Keratinocyte (primary cell): ENCODE measurements around the gene DZIP1L. TPM values are rescaled to one million over a fixed set of nuclear protein-coding genes. Genes with fewer than 3 reads are reported as not detected.

Experiments used
- DNase-seq: peaks from one replicate; pipeline ENCODE4 v3.0.0-alpha.2; 2011; ENCODE audit warnings: low read depth, missing footprints, low spot score
- FAIRE-seq: peaks from 2 replicates; lab custom pipeline; 2011; peaks lifted over from hg19 to GRCh38; lab: Jason Lieb, UNC
- H2AFZ ChIP-seq: 2 replicates; pipeline ENCODE4 v1.6.0; 2012; ENCODE audit warnings: low read length, control low read depth, inconsistent platforms; ENCODE audit not compliant: control insufficient read depth
- H3K27ac ChIP-seq: 2 replicates; pipeline ENCODE4 v1.5.1; 2011; ENCODE audit warnings: low read length; ENCODE audit not compliant: control insufficient read depth, insufficient read depth
- H3K27me3 ChIP-seq: 3 replicates; pipeline ENCODE4 v1.6.0; 2011; ENCODE audit warnings: low read length; ENCODE audit not compliant: control insufficient read depth, insufficient read depth; ENCODE audit errors: extremely low read depth
- H3K36me3 ChIP-seq, 2 experiments: 2 replicates in 1 of 2; 3 replicates in 1 of 2; pipeline ENCODE4 v1.5.1; 2011; ENCODE audit warnings: low read length in 2 of 2, mild to moderate bottlenecking in 1 of 2; ENCODE audit not compliant: control insufficient read depth in 2 of 2, insufficient read depth in 2 of 2; ENCODE audit errors: extremely low read depth in 1 of 2
- H3K4me1 ChIP-seq: 3 replicates; pipeline ENCODE4 v1.5.1; 2011; ENCODE audit warnings: low read length; ENCODE audit not compliant: control insufficient read depth, insufficient read depth; ENCODE audit errors: extremely low read depth
- H3K4me2 ChIP-seq: 3 replicates; pipeline ENCODE4 v1.6.0; 2011; ENCODE audit warnings: low read depth, low read length; ENCODE audit not compliant: control insufficient read depth, insufficient read depth; ENCODE audit errors: extremely low read depth
- H3K4me3 ChIP-seq, 3 experiments: fragments of 200-600 bp in 1 of 3; sonication (generic) in 1 of 3; 2 replicates in 2 of 3; 3 replicates in 1 of 3; pipeline ENCODE4 v1.5.1; 2011 to 2016; ENCODE audit warnings: low read length in 3 of 3, mild to moderate bottlenecking in 3 of 3, control low read depth in 2 of 3, inconsistent platforms in 1 of 3, low read depth in 1 of 3, mixed read lengths in 1 of 3, mixed run types in 1 of 3, moderate library complexity in 1 of 3; ENCODE audit not compliant: control insufficient read depth in 2 of 3, insufficient read depth in 2 of 3; ENCODE audit errors: extremely low read depth in 1 of 3
- H3K79me2 ChIP-seq: 2 replicates; pipeline ENCODE4 v1.6.0; 2012; ENCODE audit warnings: low read length; ENCODE audit not compliant: control insufficient read depth, insufficient read depth
- H3K9ac ChIP-seq: 3 replicates; pipeline ENCODE4 v1.6.0; 2011; ENCODE audit warnings: low read length; ENCODE audit not compliant: control insufficient read depth, insufficient read depth; ENCODE audit errors: extremely low read depth
- H3K9me1 ChIP-seq: 3 replicates; pipeline ENCODE4 v1.6.0; 2011; ENCODE audit warnings: low read length; ENCODE audit not compliant: control insufficient read depth, insufficient read depth; ENCODE audit errors: extremely low read depth
- H3K9me3 ChIP-seq: 2 replicates; pipeline ENCODE4 v1.5.1; 2012; ENCODE audit warnings: low read depth, low read length; ENCODE audit not compliant: control insufficient read depth
- H4K20me1 ChIP-seq: 3 replicates; pipeline ENCODE4 v1.6.0; 2011; ENCODE audit warnings: low read length; ENCODE audit not compliant: control insufficient read depth, insufficient read depth; ENCODE audit errors: extremely low read depth
- CTCF ChIP-seq, 3 experiments: IDR thresholded peaks in 1 of 3; conservative IDR thresholded peaks in 1 of 3; optimal IDR thresholded peaks in 1 of 3; 2 replicates in 2 of 3; 3 replicates in 1 of 3; pipeline versions ENCODE3 to v1.5.1; 2011; ENCODE audit warnings: low read length in 3 of 3, mild to moderate bottlenecking in 3 of 3, moderate library complexity in 2 of 3, control low read depth in 1 of 3, inconsistent platforms in 1 of 3; ENCODE audit not compliant: insufficient read depth in 2 of 3; ENCODE audit errors: extremely low read depth in 1 of 3
- EZH2 ChIP-seq: IDR thresholded peaks from one replicate; pipeline ENCODE4 v1.6.1; 2012; ENCODE audit warnings: inconsistent platforms, mild to moderate bottlenecking, low read length, moderate library complexity
- dilution Hi-C: fragments of 300-500 bp; cut with MboI; formaldehyde crosslinking; loops from one replicate; pipeline ENCODE4 v1.7.0; 2020; ENCODE audit warnings: low sequenced_read_pairs; ENCODE audit not compliant: extremely low pct_ligation_motif_present
- polyA plus RNA-seq, 5 experiments: library from polyadenylated mRNA; depleted of rRNA in 3 of 5; stranded (reverse) in 3 of 5; stranded (forward) in 1 of 5; unstranded in 1 of 5; fragments of >200 nt; gene quantifications; 1 replicate in 1 of 5; 2 replicates in 3 of 5; 3 replicates in 1 of 5; pipeline versions ENCODE4 v1.2.1 to v1.2.3, GENCODE V29; 2011 to 2012; ENCODE audit warnings: missing spikeins in 2 of 5, low read depth in 1 of 5, low replicate concordance in 1 of 5

The DZIP1L gene
- polyA plus RNA-seq, 1 donor (not counting 4 experiments of a cell fraction or from before 2014, with no cell fraction given): 1.7 TPM

- Histone ChIP-seq H3K9me3 (no peaks in the 10 kb centered on the region), H3K4me1 (peaks cover under 1% of the 10 kb centered on the region), H3K27me3 (no peaks in the 10 kb centered on the region), H3K4me2 (no peak overlapping the region), H3K79me2 (no peaks in the 10 kb centered on the region), H2AFZ (no peak overlapping the region), H4K20me1 (no peaks in the 10 kb centered on the region), H3K9ac (no peak overlapping the region), H3K36me3 (no peaks in the 10 kb centered on the region), H3K4me3 (no peak overlapping the region), H3K9me1 (no peaks in the 10 kb centered on the region), H3K27ac (no peak overlapping the region)
- FAIRE-seq (no peak), DNase-seq (no peak)
- TF ChIP-seq EZH2 (no peak), CTCF (optimal IDR thresholded peaks at IDR 0.05 in 1 of 3, IDR thresholded peaks at IDR 0.05 in 1 of 3, conservative IDR thresholded peaks at IDR 0.05 in 1 of 3; ENCODE audit: extremely low read depth in 1 of 3, insufficient read depth in 2 of 3, low read length in 3 of 3) (no peak)
- dilution Hi-C loops: no loop called here
Observed at GRCh38 chr3:138036572-138036971, 78.8 kb downstream of the DZIP1L start.

GRCh38 chr3:138034918-138035317 lies 80.5 kb downstream of the DZIP1L start:
- no peaks in the 10 kb centered on the region for H3K27me3 ChIP-seq
- DNase-seq: no peak
- H4K20me1 ChIP-seq: no peaks in the 10 kb centered on the region
- no peak overlapping the region for H3K4me2 ChIP-seq
- no peak overlapping the region for H3K27ac ChIP-seq
- H3K36me3 ChIP-seq: no peaks in the 10 kb centered on the region
- FAIRE-seq: no peak
- H3K9me1 ChIP-seq: no peaks in the 10 kb centered on the region
- dilution Hi-C loops: no loop called here
- H3K79me2 ChIP-seq: no peaks in the 10 kb centered on the region
- TF ChIP-seq CTCF (optimal IDR thresholded peaks at IDR 0.05 in 1 of 3, IDR thresholded peaks at IDR 0.05 in 1 of 3, conservative IDR thresholded peaks at IDR 0.05 in 1 of 3; ENCODE audit: extremely low read depth in 1 of 3, insufficient read depth in 2 of 3, low read length in 3 of 3) (no peak), EZH2 (no peak)
- H3K4me1 ChIP-seq: no peaks in the 10 kb centered on the region
- no peak overlapping the region for H3K4me3 ChIP-seq
- no peaks in the 10 kb centered on the region for H3K9me3 ChIP-seq
- no peak overlapping the region for H3K9ac ChIP-seq
- H2AFZ ChIP-seq: no peak overlapping the region
